ENCODE data around the gene ZNF512. TPM values are rescaled to one million over a fixed set of nuclear protein-coding genes. Genes with fewer than 3 reads are reported as not detected.
A peak's percentile ranks its signal among the peaks of the same experiment; 100 is the strongest.

ZNF512 gene
- total and polyA plus RNA-seq, 9 of the 15 experiments (the other 6 are each of a cell fraction or from before 2014, with no cell fraction given) = 24.7 to 101 (median 65.9) TPM

DNA sequence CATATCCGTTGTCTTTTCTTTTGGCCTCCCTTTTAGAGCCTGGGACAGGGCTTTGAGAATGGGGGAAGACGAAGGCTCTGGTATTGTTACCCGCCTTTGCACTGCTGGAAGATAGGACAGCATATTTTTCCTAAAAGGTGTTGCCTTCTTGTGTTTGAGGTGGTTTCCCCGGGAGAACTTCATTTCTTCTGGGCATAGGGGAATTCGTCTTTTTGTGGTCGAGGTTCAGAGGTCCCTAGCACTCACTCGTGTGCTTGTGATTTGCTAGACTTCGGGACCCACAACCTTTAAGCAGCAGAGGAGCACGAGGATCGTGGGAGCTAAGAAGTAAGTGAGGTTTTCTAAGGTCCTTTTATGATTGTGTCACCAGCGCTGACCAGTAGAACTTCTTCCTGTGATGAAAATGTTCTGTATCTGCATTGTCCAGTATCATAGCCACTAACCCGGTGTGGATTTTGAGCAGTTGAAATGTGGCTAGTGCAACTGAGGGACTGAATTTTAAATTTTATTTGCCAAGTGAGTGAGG, 611 bp downstream of the ZNF512 start:
- H3K79me2 ChIP-seq (ENCODE audit: control insufficient read depth, insufficient read depth, low read length) = peaks cover 56% of the 10 kb centered on the region
- ChIA-PET POLR2A (interaction anchor here (0.8 to 1.3 kb wide), 3 partner anchors 86 to 204 kb away, joined by 3 read pairs; no protein-coding TSS in a partner anchor), CTCF (ENCODE audit: low intra/inter-chr PET ratio) (no interaction called here)
- H3K4me2 ChIP-seq (ENCODE audit: insufficient read depth, low read length) = peak overlapping the region; percentile 87
- in situ Hi-C loops (cut with MboI) = no loop called here
- H3K9me3 ChIP-seq (replicated peaks; ENCODE audit: control insufficient read depth, insufficient read depth, low read depth, low read length) = 0 out of 2 replicates have a peak, but pooled peaks cover 4% of the 10 kb centered on the region
- peak; percentile 24 for ATAC-seq
- peaks cover 3% of the 10 kb centered on the region; the same call in 1 of the 3 replicates for H3K36me3 ChIP-seq (ENCODE audit: control insufficient read depth, insufficient read depth, low read length)
- peak overlapping the region; percentile 81 for H2AFZ ChIP-seq (ENCODE audit: low read depth, low read length)
- H4K20me1 ChIP-seq (replicated peaks; ENCODE audit: control insufficient read depth, insufficient read depth, low read length) = peaks cover 10% of the 10 kb centered on the region; the same call in 1 of the 2 replicates
- 2% methylated on average over 12 of the region's 12 CpGs for WGBS (ENCODE audit: insufficient coverage, low coverage, missing lambda C conversion rate)
- no peaks in the 10 kb centered on the region for H3K27me3 ChIP-seq (ENCODE audit: control insufficient read depth in 2 of 2, insufficient read depth in 2 of 2, low read length in 2 of 2)
- no peaks in the 10 kb centered on the region for H3K9me1 ChIP-seq (ENCODE audit: control insufficient read depth, insufficient read depth, low read length)
- H3K9ac ChIP-seq (ENCODE audit: insufficient read depth in 1 of 2, low read depth in 2 of 2, low read length in 2 of 2) = peak overlapping the region; percentile 88 to 90
- intact Hi-C loops (cut with micrococcal nuclease) = loop anchor here (5.0 kb wide), 3 partner anchors 46 to 176 kb away; partner anchors contain the start of genes NRBP1 and PPM1G
- TSS peak; percentile 71 for BruUV-seq (replicated peaks)
- H3K4me3 ChIP-seq = peak overlapping the region; percentile 54
- FAIRE-seq = peak; percentile 75
- DNase-seq (ENCODE audit: extremely low read depth in 1 of 4, low spot score in 3 of 4) = peak; percentile 11 to 55 (median 15)
- H3K27ac ChIP-seq (ENCODE audit: extremely low read depth, low read depth, low read length) = peak overlapping the region; percentile 83
- peaks cover 13 to 43% of the 10 kb centered on the region in 2 experiments for H3K4me1 ChIP-seq (replicated peaks in 1 of 2; ENCODE audit: control insufficient read depth in 2 of 2, insufficient read depth in 2 of 2, low read length in 2 of 2)
- TF ChIP-seq HOXB6 (CRISPR knock-in tag; IDR thresholded peaks at IDR 0.05; ENCODE audit: borderline replicate concordance) = no peak
- TF ChIP-seq, protein P1, sequence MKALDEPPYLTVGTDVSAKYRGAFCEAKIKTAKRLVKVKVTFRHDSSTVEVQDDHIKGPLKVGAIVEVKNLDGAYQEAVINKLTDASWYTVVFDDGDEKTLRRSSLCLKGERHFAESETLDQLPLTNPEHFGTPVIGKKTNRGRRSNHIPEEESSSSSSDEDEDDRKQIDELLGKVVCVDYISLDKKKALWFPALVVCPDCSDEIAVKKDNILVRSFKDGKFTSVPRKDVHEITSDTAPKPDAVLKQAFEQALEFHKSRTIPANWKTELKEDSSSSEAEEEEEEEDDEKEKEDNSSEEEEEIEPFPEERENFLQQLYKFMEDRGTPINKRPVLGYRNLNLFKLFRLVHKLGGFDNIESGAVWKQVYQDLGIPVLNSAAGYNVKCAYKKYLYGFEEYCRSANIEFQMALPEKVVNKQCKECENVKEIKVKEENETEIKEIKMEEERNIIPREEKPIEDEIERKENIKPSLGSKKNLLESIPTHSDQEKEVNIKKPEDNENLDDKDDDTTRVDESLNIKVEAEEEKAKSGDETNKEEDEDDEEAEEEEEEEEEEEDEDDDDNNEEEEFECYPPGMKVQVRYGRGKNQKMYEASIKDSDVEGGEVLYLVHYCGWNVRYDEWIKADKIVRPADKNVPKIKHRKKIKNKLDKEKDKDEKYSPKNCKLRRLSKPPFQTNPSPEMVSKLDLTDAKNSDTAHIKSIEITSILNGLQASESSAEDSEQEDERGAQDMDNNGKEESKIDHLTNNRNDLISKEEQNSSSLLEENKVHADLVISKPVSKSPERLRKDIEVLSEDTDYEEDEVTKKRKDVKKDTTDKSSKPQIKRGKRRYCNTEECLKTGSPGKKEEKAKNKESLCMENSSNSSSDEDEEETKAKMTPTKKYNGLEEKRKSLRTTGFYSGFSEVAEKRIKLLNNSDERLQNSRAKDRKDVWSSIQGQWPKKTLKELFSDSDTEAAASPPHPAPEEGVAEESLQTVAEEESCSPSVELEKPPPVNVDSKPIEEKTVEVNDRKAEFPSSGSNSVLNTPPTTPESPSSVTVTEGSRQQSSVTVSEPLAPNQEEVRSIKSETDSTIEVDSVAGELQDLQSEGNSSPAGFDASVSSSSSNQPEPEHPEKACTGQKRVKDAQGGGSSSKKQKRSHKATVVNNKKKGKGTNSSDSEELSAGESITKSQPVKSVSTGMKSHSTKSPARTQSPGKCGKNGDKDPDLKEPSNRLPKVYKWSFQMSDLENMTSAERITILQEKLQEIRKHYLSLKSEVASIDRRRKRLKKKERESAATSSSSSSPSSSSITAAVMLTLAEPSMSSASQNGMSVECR (CRISPR knock-in tag; IDR thresholded peaks at IDR 0.05) = no peak
- no peak for TF ChIP-seq NR2C2 (CRISPR knock-in tag; IDR thresholded peaks at IDR 0.05)
- peak; percentile 22 for TF ChIP-seq NR2C2 (tag; IDR thresholded peaks at IDR 0.05)
- no peak for TF ChIP-seq ZNF79 (CRISPR knock-in tag; IDR thresholded peaks at IDR 0.05; ENCODE audit: low read depth)
- TF ChIP-seq ZSCAN32 (CRISPR knock-in tag; IDR thresholded peaks at IDR 0.05) = peak; percentile 17; the same call in 1 of the 2 replicates
- TF ChIP-seq HDAC3 (IDR thresholded peaks at IDR 0.05; ENCODE audit: borderline replicate concordance, partially characterized antibody) = no peak
- no peak for TF ChIP-seq RAD51 (IDR thresholded peaks at IDR 0.05; ENCODE audit: borderline replicate concordance, low read depth)
- peak; percentile 65 for TF ChIP-seq CHD1 (IDR thresholded peaks at IDR 0.05; ENCODE audit: low read length)
- TF ChIP-seq, protein P2, sequence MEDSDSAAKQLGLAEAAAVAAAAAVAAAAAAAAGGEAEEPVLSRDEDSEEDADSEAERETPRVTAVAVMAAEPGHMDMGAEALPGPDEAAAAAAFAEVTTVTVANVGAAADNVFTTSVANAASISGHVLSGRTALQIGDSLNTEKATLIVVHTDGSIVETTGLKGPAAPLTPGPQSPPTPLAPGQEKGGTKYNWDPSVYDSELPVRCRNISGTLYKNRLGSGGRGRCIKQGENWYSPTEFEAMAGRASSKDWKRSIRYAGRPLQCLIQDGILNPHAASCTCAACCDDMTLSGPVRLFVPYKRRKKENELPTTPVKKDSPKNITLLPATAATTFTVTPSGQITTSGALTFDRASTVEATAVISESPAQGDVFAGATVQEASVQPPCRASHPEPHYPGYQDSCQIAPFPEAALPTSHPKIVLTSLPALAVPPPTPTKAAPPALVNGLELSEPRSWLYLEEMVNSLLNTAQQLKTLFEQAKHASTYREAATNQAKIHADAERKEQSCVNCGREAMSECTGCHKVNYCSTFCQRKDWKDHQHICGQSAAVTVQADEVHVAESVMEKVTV (CRISPR knock-in tag; IDR thresholded peaks at IDR 0.05) = no peak
- 0 out of 2 replicates have a peak, but pooled peaks have one; percentile 12 for TF ChIP-seq PML (IDR thresholded peaks at IDR 0.05; ENCODE audit: low read length)
- TF ChIP-seq BCL6 (CRISPR knock-in tag; IDR thresholded peaks at IDR 0.05) = no peak
- TF ChIP-seq HSF4 (CRISPR knock-in tag; IDR thresholded peaks at IDR 0.05; ENCODE audit: borderline replicate concordance) = no peak
- TF ChIP-seq MAFK (IDR thresholded peaks at IDR 0.05; ENCODE audit: low read length) = no peak
- TF ChIP-seq ZNF224 (CRISPR knock-in tag; IDR thresholded peaks at IDR 0.05) = no peak
- no peak for TF ChIP-seq SP2 (IDR thresholded peaks at IDR 0.05; ENCODE audit: extremely low read depth, low read depth, low read length, poor library complexity, severe bottlenecking)
- 0 out of 2 replicates have a peak, but pooled peaks have one; percentile 15 for TF ChIP-seq CEBPB (tag; IDR thresholded peaks at IDR 0.05)
- no peak for TF ChIP-seq TCF7 (IDR thresholded peaks at IDR 0.05; ENCODE audit: borderline replicate concordance)

Data from K562 (cell line).